Osteocyte (in vitro differentiated cells): ENCODE measurements around the gene WDR48. TPM values are rescaled to one million over a fixed set of nuclear protein-coding genes. Genes with fewer than 3 reads are reported as not detected.
"Not testable (repeated sequence)": the region's sequence is repeated elsewhere in the genome, so short reads cannot be mapped to it uniquely, and the experiment has no call there.

ENCODE experiments used
- DNase-seq: peaks from one replicate; pipeline ENCODE4 v3.0.0; 2021; ENCODE audit warnings: mixed read lengths; ENCODE audit not compliant: unreplicated experiment; ENCODE audit errors: extremely low spot score
- H3K27ac Mint-ChIP-seq: one replicate; pipeline ENCODE4 v1.8.0; 2021; ENCODE audit warnings: mild to moderate bottlenecking, mixed read lengths; ENCODE audit not compliant: unreplicated experiment
- H3K27me3 Mint-ChIP-seq: one replicate; pipeline ENCODE4 v1.8.0; 2021; ENCODE audit warnings: mixed read lengths; ENCODE audit not compliant: unreplicated experiment
- H3K36me3 Mint-ChIP-seq: one replicate; pipeline ENCODE4 v1.8.0; 2021; ENCODE audit warnings: mixed read lengths; ENCODE audit not compliant: unreplicated experiment
- H3K4me1 Mint-ChIP-seq: one replicate; pipeline ENCODE4 v1.8.0; 2021; ENCODE audit warnings: mixed read lengths; ENCODE audit not compliant: unreplicated experiment
- H3K4me3 Mint-ChIP-seq: one replicate; pipeline ENCODE4 v1.8.0; 2021; ENCODE audit warnings: mild to moderate bottlenecking, moderate library complexity, mixed read lengths; ENCODE audit not compliant: unreplicated experiment
- H3K9me3 Mint-ChIP-seq: one replicate; pipeline ENCODE4 v1.8.0; 2021; ENCODE audit warnings: mixed read lengths; ENCODE audit not compliant: unreplicated experiment
- CTCF ChIP-seq: fragments of 200-600 bp; sonication (generic); IDR thresholded peaks from 2 replicates; pipeline ENCODE4 v1.5.0; 2021; ENCODE audit warnings: antibody characterized with exemption, mild to moderate bottlenecking, moderate library complexity
- total RNA-seq: library from RNA; stranded (reverse); gene quantifications from 2 replicates; pipeline ENCODE4 v1.2.1, GENCODE V29; 2021

The WDR48 gene
- total RNA-seq, 1 donor from 2014 or later, result 45.4 TPM

GRCh38 chr3:39038165-39038564 lies 13.7 kb upstream of the WDR48 start:
- Mint-ChIP-seq H3K27ac (no peak overlapping the region), H3K9me3 (peaks cover 17% of the 10 kb centered on the region), H3K27me3 (peaks cover 17% of the 10 kb centered on the region)

GRCh38 chr3:39050029-39050428 lies 1.8 kb upstream of the WDR48 start:
- Mint-ChIP-seq H3K36me3 (no peaks in the 10 kb centered on the region), H3K4me1 (peaks cover 11% of the 10 kb centered on the region), H3K27me3 (peaks cover 37% of the 10 kb centered on the region), H3K27ac (no peak overlapping the region), H3K4me3 (no peak overlapping the region), H3K9me3 (no peaks in the 10 kb centered on the region)
- DNase-seq, result no peak
- no peak for TF ChIP-seq CTCF

More at GRCh38 chr3:39038165-39038564, 13.7 kb upstream of the WDR48 start:
- Mint-ChIP-seq H3K4me1 (no peaks in the 10 kb centered on the region), H3K36me3 (peaks cover 3% of the 10 kb centered on the region), H3K4me3 (no peak overlapping the region)
- DNase-seq, result no peak
- no peak for TF ChIP-seq CTCF

- H3K4me1 Mint-ChIP-seq, result peaks cover 24% of the 10 kb centered on the region
- H3K36me3 Mint-ChIP-seq, result no peaks in the 10 kb centered on the region
- TF ChIP-seq CTCF, result no peak
- DNase-seq, result no peak
- no peak overlapping the region for H3K27ac Mint-ChIP-seq
- no peaks in the 10 kb centered on the region for H3K9me3 Mint-ChIP-seq
- peak overlapping the region; percentile 94 for H3K4me3 Mint-ChIP-seq
- peaks cover 23% of the 10 kb centered on the region for H3K27me3 Mint-ChIP-seq
Observed at GRCh38 chr3:39052583-39052982, 767 bp downstream of the WDR48 start.

- H3K4me1 Mint-ChIP-seq, result peaks cover 24% of the 10 kb centered on the region
- TF ChIP-seq CTCF, result no peak
- H3K9me3 Mint-ChIP-seq, result no peaks in the 10 kb centered on the region
- DNase-seq, result no peak
- H3K27me3 Mint-ChIP-seq, result peaks cover 14% of the 10 kb centered on the region
- H3K36me3 Mint-ChIP-seq, result no peaks in the 10 kb centered on the region
- no peak overlapping the region for H3K4me3 Mint-ChIP-seq
- no peak overlapping the region for H3K27ac Mint-ChIP-seq
Observed at GRCh38 chr3:39053696-39054095, 1.9 kb downstream of the WDR48 start.

- Mint-ChIP-seq H3K27me3 (no peaks in the 10 kb centered on the region), H3K36me3 (no peaks in the 10 kb centered on the region), H3K4me3 (no peak overlapping the region), H3K27ac (no peak overlapping the region), H3K9me3 (no peaks in the 10 kb centered on the region), H3K4me1 (peaks cover 27% of the 10 kb centered on the region)
- DNase-seq, result no peak
- no peak for TF ChIP-seq CTCF
Observed at GRCh38 chr3:39056151-39056550, 4.3 kb downstream of the WDR48 start.

- H3K36me3 Mint-ChIP-seq, H3K27me3 Mint-ChIP-seq, DNase-seq, H3K9me3 Mint-ChIP-seq, H3K27ac Mint-ChIP-seq, H3K4me3 Mint-ChIP-seq: not testable (repeated sequence)
- H3K4me1 Mint-ChIP-seq, result peaks cover 16% of the 10 kb centered on the region
Observed at GRCh38 chr3:39061228-39061627, 9.4 kb downstream of the WDR48 start.
